OCI-M2 (cell line): ENCODE results near the gene SERPINA4.

ENCODE experiments used
- DNase-seq: peaks from one replicate; lab custom pipeline; 2025; ENCODE audit not compliant: unreplicated experiment; lab: John Stamatoyannopoulos, UW

The SERPINA4 gene, protein sequence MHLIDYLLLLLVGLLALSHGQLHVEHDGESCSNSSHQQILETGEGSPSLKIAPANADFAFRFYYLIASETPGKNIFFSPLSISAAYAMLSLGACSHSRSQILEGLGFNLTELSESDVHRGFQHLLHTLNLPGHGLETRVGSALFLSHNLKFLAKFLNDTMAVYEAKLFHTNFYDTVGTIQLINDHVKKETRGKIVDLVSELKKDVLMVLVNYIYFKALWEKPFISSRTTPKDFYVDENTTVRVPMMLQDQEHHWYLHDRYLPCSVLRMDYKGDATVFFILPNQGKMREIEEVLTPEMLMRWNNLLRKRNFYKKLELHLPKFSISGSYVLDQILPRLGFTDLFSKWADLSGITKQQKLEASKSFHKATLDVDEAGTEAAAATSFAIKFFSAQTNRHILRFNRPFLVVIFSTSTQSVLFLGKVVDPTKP

DNA sequence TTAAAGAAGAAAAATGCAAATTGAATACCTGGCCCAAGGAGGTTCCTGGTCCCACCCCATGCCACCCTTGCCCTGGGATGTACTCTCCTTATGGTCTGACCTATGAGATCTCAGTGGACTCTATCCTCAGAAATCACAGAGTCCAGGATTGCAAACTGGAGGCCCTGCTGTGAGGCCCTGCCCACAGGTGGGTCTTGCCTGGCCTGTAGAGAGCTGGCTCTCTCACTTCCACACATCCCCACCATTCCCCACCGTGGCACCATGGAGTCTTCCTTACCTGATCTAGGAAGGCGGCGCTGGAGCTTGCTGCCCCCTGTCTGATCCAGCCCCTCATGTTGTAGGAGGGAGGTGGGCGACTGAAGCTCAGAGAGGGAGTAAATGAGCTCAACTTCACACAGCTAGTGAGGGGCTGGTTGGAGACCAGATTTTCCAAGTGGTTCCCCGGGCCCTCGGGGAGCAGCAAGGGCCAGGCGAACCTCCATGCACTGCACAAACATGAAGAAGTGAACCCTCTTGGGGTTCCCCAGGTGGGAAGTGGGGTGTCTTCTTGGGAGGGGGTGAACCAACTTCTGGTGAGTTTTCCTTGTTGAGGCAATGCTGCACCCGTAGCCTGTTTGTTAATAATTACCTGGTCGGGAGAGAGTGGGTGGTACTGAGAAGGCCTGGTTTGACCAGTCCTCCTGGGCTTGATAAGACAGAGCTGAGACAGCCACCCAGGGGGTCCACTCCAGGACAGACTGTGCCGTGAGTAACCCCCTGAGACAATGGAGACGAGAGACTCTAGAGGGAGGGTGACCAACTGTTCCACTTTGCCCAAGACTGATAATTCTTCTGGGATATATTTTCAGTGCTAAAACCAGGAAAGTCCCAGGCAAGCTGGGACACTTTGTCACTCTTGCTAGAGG lies at the start of gene SERPINA4:
TSS of gene SERPINA4 (plus strand) at position 692 of the 905 bp plus-strand sequence. CDS start 2,041 bp downstream, outside the sequence.
- no peak for DNase-seq

DNA sequence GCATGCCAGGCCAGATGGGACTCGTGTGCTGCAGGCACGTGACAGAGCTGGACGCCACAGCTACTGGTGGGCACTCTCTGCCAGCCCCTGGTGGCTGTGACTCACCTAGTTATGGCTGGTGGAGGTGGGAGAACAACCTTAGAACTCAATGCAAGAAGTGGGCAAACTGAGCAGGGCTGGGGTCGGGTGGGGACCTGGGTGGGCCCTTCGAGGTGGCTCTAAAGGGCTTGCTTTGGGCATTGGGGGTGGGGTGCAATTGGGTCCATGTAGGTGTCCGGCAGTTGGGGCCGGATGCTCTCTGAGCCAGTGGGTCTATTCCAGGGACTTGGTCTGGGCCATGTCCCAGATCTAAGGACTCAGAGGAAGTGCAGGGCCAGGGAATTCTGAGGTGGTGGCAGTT lies 46.9 kb upstream of the SERPINA4 start:
- no peak for DNase-seq

DNA sequence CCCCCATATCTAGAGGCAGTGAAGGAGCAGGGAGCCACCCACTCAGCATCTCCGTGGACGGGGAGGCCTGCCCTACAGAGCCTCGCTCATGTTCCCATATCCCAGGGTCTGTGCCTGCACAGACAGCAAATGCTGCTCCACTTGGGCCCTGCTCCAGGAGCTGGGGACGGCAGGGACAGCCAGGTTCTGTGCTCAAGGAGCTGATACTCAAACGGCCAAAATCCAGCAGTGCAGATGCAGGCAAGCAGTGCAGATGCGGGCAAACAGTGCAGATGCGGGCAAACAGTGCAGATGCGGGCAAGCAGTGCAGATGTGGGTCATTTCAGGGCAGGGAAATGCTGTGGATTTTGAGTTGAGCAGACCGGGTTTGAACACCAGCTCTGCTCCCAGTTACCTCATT lies 45.8 kb upstream of the SERPINA4 start:
- no peak for DNase-seq

DNA sequence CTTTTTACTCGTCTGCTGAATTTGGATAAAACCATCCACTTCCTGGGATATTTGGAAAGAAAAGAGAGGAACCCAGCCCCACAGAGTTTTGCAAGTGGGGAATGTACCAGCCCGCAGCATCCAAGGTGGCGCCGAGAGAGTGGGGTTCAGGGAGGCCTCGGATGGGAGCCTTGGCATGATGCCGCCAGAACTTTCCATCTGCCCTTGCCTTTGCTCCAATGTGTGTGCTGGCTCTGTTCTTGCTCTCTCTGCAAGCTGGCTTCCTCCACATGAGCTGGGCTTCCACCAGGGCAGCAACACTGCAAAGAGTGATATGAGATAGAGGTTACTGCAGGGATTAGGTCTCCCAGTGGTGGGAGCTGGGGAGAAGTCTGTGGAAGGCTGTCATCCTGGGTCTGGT lies 45.4 kb upstream of the SERPINA4 start:
- no peak for DNase-seq

DNA sequence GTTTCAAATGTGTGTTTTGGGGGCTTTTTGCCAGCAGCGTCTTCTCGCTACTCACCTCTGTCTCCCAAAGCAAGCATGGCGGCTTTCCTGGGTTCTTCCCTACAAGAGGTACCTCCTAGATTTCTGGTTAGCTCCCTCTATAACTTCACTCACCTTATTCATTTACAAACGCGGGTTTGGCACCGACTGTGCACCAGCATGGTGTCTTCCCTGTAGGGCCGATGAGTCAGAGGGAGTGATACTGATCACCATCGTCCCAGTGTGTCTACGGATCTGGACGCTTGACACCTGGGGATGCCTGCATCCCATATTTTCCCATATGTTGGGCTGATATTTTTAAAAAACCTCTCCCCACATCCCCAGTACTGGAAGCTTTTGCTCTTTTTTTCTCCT lies 44.0 kb upstream of the SERPINA4 start:
- DNase-seq: no peak

DNA sequence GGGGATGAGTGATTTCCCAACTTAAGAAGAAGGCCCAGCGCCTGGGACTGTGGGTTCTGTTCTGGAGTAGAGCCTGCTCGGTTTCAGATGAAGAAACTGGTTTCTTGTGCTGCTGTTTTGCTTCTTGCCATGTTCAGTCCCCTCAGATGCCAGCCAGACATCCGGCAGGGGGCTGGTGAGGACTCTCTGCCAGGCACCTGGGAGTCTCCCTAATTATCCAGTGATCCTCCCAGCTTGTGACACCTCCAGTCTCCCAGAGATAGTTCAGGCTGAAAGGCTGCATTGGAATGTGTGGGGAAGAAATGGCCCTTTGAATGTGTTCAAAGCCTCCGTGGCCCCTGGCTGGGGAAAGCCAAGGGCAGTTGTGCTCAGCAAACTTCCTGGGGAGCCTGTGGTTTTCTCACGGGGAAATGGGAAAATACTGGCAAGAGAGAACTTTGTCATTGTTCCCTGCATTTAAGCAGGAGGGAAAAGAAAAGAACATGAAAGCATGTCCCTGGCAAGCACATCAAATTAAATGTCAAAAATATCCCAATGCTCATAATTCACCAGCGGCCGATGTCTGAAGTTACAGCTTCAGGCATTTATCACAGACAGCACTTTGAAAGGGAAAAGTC lies 43.5 kb upstream of the SERPINA4 start:
- no peak for DNase-seq

DNA sequence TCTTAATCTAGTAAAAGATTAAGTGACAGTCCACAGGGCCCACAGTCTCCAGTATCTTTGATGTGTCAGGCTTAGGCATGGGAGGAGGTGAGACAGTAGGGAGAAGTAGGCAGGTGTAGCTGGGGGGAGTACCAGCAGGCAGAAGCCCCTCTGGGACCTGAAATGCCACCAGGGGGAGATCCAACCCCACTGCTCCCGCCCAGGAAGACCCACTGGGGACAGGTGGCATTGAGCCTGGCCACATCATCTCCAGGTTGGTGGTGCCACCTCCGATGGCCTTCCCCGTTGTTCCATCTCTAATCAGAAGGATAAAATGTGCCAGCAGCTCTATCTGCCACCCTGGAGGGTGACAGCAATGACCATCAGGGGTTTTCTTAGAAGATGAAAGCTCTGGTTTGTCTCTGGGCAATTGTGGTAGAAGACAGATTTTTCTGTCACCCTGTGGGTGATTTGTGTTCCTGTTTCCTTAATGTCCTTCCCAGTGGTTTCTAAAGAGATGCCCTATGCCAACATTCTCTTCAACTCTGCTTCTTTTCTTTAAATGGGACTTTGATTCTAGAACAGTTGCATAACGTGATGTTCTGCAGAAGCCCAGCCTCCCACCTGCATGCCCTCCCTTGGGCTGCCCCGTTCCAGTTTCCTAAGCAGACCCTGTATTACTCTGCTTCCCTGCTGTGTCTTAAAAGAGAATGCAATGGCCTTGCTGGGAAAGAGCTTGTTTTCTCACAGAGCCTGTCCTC lies 39.7 kb upstream of the SERPINA4 start:
- DNase-seq: no peak

DNA sequence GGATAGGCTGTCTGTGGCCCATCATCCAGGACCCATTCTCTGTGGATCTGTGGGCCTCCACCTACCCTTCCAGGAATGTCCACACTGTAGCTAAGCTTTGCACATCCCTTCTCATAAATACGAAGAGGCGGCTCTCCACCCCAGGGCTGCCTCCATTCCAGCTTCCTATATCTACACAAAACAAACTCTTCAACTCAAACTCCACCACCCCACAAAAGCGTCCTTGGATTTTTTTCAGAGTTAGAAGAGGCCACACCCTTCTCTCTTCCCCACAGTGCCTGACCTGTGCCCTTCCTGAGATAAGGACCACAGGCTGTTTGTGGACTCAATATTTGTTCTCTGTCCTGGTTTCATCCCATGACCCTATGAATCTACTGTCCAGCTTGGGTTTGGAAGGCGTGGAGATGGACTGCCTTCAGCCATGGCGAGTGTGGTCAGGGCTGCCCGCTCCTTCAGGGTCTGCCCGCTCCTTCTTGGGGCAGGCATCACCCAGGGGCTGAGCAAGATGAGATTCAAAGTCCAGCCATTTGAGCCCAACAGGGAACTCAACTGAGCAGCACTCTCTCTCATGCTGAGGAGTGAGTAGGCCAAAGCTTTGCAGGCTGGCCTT lies 39.0 kb upstream of the SERPINA4 start:
- DNase-seq: no peak

DNA sequence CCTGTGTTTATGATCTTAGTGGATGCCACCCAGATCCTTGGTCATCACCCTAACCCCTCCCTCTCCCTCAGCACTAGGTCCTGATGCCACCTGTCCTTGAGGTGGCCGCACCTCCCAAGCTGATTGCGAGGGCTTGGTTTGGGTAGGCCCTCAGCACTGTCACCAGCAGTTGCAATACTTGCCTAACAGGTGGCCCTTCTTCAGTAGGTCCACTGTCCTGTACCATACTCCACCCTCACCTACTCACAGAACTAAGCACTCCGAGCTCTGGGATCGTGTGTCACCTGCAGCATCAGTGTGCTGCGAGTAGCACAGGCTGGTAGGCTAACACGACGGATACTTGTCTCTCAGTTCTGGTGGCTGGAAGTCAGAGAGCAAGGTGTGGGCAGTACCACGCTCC lies 38.0 kb upstream of the SERPINA4 start:
- no peak for DNase-seq

DNA sequence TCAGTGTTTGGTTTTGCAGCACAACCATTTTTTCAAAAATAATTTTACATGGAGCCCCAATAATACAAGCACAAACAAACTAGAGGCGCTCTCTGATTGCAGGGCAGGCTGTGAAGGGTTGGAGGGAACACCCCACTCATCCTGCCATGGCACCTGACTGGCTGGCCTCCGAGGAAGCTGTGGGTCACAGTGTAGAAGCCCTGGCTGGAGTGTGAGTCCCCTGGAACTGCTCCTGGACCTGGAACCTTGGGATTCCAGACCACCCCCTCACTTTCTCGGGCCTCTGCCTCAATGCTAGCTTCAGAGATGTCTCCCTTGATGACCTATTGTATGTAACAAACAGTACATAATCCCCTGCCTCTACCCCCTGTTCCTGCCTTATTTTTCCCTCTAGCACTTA lies 37.1 kb upstream of the SERPINA4 start:
- no peak for DNase-seq

DNA sequence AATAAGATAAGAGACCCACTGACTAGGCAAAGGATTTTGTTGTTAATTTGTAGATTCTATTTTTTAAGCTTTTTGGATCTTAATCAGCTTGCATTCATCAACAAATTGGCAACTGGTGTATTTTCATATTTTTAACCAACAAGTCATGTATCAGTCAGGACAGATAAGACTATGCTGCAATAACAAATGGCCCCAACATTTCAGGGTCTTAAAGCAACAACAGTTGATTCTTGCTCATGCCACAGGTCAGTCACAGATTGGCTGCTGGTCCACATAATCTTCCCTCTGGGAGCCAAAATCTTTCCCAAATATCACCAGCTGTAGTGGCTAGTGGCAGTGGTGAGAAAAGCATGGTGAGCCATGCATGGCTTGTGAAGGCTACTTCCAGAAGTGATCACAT lies 30.1 kb upstream of the SERPINA4 start:
- DNase-seq: no peak

DNA sequence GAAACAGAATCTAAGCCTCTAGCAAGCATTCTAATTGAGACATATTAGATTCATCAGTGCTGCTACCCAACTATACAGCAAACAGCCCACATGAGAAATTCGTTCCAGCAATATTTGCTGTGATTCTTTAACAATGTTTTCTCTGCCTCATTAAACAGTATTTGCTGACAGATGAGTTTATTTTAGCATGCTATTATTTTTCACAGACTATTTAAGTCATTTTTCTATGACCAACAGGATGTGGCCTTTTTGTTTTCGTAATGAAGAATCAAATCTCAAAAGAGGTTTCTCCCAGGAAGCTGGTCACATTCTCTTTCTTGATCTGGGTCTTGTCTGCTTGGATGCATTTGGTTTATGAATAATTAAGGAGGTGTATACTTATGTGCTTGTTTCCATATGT lies 28.8 kb upstream of the SERPINA4 start:
- no peak for DNase-seq

DNA sequence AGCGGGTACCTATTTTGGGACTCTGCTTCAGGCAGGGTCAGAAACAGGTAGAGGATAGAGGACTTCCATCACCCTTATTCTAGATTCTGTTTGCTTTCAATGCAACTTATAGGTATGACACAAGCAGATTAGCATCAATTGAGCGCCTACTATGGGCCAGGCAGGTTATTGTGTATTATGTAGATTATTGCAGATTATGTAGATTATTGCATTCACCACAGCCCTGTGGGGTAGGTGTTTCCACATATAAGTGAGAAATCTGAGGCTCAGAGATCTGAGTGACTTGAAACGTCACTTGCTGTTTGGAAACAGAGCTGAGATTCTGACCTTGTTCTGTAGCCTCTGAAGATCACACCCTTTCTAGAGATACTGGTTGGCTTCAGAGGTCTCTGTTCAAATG lies 25.7 kb upstream of the SERPINA4 start:
- DNase-seq: no peak

DNA sequence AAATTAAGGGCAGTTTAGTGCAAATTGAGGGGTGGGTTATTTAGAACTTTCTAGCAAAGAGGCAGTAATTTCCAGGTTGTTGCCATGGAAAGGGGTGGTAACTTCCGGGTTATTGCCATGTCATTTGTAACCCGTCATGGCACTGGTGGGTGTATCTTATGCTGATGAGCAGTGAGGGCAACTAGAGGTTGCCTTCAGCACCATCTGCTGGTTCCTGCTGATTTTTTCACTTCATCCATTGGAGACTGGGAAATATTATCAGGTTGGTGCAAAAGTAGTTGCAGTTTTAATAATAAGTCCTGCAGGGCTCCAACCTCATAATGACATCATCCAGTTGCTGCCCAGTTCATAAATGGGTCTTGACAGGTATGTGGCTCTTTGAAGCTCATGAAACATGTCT lies 24.4 kb upstream of the SERPINA4 start:
- no peak for DNase-seq

DNA sequence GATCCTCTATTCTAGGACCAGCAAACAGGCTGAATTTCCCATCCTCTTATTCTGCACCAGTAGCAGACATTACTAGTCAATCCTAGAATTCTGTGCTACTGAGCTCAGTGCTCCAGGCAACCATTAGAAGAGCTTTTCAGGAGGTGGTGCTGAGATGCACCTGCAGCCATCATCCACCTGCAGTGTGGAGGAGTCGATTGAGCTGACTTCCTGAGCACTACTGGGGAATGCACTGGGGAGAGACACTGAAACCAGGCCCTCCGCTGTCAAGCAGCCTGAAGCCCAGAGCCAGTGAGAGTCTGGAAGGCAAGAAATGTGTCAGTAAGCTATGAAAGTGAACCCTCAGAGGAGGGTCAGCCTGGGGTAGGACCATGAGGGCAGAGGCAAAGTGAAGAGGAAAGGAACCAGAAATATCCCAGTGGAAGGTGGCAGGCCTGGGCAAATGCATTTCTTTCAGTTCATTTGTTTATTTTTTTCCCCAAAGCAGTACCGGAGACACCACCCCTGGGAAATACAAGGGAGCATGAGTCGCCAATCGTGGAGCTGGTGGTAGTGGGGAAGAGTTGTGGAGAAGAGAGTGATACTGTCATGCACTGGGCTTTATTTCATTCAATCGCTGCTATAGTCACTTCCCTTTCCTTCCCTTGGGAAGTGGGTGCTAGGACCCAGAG lies 23.0 kb upstream of the SERPINA4 start:
- no peak for DNase-seq

DNA sequence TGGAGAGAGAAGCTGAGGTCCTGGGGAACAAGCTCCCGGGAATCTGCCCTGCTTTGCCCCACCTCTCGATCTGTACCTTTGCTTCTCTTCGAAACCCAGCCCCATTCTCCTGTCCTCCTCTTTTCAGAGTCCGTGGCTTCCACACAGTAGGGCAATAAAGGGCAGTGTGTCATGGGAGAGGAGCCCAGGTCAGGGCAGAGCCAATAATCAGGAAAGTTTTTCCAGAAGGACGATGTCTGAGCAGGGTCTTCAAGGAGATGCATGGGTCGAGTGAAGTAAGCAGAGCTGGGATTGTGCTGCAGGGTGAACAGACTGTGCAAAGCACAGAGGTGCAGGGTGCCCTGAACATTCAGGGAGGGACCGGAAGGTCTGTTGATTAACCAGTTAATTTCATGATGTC lies 22.1 kb upstream of the SERPINA4 start:
- no peak for DNase-seq

DNA sequence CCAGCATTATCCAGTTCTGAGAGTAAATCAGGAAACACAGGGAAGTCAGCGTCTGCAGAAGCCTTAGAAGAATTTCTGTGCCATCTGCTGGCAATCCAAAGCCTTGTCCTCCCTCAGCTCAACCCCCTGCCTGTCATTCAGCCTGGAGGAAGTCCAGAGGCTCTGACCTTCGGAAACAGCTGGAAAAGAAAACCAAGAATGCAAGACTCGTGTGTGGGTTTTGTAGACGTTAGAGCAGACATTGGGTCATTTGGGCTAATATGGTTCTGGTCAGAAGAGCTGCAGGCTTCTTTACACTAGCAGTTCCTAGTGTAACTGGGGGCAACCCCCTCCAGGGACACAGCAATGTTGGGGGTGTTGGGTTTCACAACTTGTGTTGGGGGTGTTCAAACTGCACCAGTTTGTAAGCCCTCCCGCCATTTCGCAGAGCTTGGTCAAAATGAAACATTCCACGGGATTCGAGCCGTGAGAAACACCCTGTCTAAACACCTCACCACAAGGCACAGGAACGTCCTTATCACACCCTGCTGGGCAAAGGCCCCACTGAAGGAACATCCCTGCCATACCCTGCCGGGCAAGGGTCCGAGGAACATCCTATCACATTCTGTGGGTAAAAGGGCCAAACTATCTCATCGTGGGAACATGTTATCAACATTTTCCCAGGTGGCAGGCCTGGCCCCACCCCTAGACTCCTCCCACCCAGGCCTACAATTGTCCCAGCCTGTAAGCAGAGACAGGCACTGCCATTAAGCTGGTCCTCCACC lies 21.0 kb upstream of the SERPINA4 start:
- no peak for DNase-seq

DNA sequence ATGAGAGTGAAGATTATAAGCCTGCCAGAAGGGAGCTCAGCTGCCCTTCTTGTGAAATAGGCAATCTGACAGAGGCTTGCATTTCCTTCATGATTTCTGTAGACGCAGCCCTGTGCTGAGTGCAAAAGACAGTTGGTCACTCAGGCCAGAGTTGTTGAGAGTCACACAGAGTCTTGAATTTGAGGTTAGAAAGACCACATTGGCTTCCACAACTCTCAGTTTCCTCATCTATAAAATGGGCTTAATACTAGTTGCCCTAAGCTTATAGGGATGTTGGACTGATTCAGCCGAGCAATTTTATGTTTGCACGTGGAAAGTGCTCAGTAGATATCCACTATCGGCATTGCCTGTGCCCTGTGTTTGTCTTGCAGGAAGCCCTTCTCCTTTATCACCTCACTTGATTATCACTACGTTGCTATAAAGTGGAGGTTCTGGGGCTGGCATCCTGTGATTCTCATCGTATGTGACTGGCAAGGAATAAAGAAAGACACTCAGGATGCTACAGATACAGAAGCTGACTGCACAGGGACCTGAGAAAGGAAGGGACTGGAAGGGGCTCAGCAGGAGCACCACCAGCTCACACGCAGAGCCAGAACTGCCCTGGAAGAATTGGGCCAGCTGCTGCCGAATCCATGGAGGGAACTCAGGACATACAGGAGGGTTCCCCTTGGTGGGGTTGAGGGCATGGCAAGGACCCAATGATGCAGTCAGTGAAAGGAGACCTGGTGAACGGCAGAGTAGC lies 19.8 kb upstream of the SERPINA4 start:
- no peak for DNase-seq
